Measurements from ENCODE around the gene TEX52. TPM values are rescaled to one million over a fixed set of nuclear protein-coding genes. Genes with fewer than 3 reads are reported as not detected.
"Not testable (repeated sequence)": the region's sequence is repeated elsewhere in the genome, so short reads cannot be mapped to it uniquely, and the experiment has no call there.

The TEX52 gene
- total RNA-seq, 1 experiment from 2014 or later = not detected

DNA sequence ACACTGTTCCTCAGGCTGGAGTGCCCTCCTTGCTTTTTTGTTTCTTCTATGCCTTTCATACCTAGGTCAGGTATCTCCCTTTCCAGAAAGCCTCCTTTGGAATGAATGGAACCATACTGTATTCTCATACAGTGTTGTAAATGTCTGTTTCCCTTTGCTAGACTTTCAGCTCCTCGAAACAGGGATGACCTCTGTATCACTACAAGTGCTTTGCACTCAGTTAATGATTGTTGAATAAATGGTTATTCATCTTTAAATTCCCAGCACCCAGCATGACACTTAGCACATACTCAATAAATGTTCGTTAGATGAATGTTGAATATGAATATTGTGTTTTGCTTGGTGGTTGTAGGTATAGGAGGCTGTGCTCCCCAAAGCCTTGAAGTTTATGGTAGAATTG is 28.0 kb upstream of the TEX52 start:
- Histone ChIP-seq H3K27me3 (replicated peaks) (no peaks in the 10 kb centered on the region), H3K4me3 (no peak overlapping the region), H3K9me3 (replicated peaks) (no peaks in the 10 kb centered on the region), H3K27ac (no peak overlapping the region), H3K36me3 (peaks cover 54% of the 10 kb centered on the region), H3K4me1 (replicated peaks) (no peaks in the 10 kb centered on the region; the same call in 1 of the 2 replicates)
- no peak for DNase-seq (ENCODE audit: low read depth in 1 of 2, low spot score in 2 of 2)

DNA sequence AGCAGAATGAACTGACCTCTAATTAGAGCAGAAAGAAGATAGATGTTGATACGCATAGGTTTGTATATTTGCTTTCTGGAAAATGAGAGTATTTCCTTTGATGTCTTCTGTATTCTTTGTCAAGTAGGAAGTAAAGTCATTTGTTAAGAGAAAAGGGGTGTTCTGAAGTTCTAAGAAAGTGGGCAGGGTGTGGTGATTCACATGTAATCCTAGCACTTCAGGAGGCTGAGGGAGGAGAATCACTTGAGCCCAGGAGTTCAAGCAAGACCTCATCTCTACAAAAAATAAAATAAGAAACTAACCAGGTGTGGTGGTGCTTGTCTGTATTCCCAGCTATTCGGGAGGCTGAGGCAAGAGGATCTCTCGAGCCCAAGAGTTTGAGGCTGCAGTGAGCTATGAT is 23.0 kb upstream of the TEX52 start:
- Histone ChIP-seq H3K9me3 (replicated peaks) (no peaks in the 10 kb centered on the region), H3K4me1 (replicated peaks) (peaks cover 17% of the 10 kb centered on the region), H3K4me3 (no peak overlapping the region), H3K27ac (no peak overlapping the region), H3K27me3 (replicated peaks) (no peaks in the 10 kb centered on the region), H3K36me3 (peaks cover 44% of the 10 kb centered on the region)
- DNase-seq (ENCODE audit: low read depth in 1 of 2, low spot score in 2 of 2) = no peak

DNA sequence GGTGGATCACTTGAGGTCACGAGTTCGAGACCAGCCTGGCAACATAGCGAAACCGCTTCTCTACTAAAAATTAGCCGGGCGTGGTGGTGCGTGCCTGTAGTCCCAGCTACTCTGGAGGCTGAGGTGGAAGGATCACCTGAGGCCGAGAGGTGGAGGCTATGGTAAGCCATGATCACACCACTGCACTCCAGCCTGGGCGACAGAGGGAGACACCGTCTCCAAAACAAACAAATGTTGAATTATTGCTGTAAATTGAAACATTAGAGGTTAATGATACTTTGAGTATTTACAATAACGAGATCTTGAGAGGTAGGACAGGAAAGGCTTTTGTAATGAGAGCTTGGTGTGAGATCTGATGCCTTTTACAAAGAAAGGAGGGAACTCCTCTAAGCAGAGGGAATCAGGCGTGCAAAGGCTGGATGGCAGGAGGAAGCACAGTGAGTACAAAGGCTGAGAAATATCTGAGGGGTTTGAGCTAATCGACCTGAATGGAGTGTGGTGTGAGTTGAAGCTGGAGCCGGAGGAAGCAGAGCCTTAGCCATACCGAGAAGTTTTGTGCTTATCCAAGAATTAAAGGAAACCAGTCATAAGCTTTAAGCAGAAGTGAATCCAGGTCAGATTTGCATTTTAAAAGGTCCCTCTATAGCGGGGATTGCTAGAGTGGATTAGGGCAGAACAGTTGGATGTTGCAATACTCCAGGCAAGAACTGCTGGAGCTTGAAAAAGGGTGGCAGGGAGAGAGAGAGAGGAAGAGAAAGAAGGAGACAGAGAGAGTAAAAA is 21.3 kb upstream of the TEX52 start:
- Histone ChIP-seq H3K9me3 (replicated peaks) (no peaks in the 10 kb centered on the region), H3K27ac (peak overlapping the region; percentile 99), H3K4me1 (replicated peaks) (peaks cover 17% of the 10 kb centered on the region), H3K4me3 (peak overlapping the region; percentile 96), H3K36me3 (peaks cover 57% of the 10 kb centered on the region), H3K27me3 (replicated peaks) (no peaks in the 10 kb centered on the region)
- no peak for DNase-seq (ENCODE audit: low read depth in 1 of 2, low spot score in 2 of 2)

DNA sequence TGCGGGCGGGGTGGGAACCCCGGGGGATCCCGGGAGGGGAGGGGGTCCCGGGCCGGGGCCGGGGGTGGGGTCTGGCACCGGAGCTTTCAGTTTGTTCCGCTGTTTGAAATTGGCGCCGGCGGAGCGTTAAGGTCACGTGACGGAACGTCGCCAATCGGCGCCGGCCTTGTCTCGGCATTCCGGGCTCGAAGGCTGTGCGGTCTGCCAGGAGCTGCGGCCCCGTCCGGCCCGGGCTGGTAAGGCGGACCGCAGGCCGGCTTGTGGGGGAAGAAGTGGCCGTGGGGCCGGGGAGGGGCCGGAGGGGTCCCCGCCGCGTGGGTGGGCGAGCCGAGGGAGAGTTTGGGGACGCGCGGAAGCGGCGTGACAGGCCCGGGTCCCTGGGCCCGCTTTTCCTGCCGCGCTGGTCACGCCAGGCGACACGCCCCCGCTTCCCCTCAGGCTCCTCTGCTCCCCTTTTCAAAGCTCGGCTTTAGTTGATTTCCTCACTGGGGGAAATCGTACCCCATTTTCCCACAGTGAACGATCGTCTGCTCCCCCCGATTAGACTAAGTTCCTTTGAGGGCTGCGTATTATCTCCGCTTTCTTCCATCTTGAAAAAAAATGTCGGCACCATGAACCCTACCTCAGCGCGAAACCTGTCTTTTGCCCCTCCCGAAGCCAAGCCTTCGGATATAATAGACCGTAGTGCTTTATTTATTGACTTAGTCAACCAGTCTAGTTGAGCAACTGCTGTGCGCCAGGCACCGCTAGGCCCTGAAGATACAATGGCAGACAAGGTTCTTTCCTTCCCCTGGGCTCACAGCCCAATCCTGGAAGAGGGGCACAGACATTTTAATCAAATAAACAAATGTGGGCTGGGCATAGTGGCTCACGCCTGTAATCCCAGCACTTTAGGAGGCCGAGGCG is 20.5 kb upstream of the TEX52 start, which contains the start of the genes FOXM1 and RHNO1:
Gene FOXM1, minus strand, starts transcription at position 128 of the 906 bp plus-strand sequence. CDS start 2,696 bp downstream, outside the sequence.
Gene RHNO1, plus strand, starts transcription at position 177 of the 906 bp plus-strand sequence. CDS start 8,144 bp downstream, outside the sequence.
- DNase-seq (ENCODE audit: low read depth in 1 of 2, low spot score in 2 of 2) = peak; percentile 95 to 96
- H3K4me1 ChIP-seq (replicated peaks) = peaks cover 17% of the 10 kb centered on the region
- no peaks in the 10 kb centered on the region for H3K27me3 ChIP-seq (replicated peaks)
- peak within 1 kb of the TSS; percentile 99 for H3K27ac ChIP-seq
- peaks cover 65% of the 10 kb centered on the region for H3K36me3 ChIP-seq
- H3K4me3 ChIP-seq = peak within 1 kb of the TSS; percentile 96
- no peaks in the 10 kb centered on the region for H3K9me3 ChIP-seq (replicated peaks)

DNA sequence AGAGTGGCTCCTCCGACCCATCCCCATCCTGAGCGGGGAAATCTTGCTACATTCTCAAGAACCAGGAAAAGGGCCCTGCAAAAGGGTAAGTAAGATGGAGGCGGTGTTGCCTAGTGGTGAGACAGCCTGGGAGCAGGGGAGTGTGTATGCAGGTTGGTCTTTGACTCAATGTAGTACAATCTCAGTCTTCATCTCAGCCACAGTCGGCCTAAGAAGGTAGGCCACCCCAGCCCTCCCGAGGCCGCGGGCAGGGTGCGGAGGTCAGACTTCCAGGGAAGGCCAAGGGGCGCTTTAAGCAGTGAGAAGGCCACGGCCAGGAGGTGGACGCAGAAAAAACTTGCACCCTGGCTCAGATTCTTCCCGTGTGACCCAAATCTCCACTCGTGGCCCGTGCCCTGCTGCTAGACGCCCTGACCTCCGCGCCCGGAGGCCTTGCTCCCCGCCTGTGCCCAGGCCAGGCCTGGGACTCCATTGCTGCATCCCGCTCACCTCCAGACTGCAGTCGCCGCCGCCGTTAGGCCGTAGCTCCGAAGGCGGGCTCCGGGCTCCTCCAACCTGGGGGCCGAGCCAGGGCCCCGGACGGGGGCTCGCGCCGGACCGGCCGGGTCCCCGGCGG is 19.7 kb upstream of the TEX52 start:
- Histone ChIP-seq H3K36me3 (peaks cover 73% of the 10 kb centered on the region), H3K27ac (peak overlapping the region; percentile 99)

DNA sequence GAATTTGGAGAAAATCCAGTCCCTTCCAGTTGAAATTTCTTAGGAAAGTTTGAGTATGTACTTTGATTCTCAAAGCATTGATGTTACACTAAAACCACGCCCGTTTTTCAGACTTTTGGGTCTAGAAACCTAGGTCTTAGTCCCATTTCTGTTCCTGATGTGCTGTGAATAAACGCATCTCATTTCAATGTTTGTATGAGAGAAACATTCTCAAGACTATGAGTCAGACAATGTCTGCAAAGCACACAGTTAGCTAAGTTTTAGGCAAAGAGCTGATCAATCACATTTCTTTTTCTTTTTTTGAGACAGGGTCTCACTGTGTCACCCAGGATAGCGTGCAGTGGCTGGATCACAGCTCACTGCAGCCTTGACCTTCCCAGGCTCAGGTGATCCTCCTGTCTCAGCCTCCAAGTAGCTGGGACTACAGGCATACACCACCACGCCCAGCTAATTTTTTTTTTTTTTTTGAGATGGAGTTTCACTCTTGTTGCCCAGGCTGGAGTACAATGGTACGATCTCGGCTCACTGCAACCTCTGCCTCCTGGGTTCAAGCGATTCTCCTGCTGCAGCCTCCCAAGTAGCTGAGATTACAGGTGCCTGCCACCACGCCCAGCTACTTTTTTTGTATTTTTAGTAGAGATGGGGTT is 12.3 kb upstream of the TEX52 start:
- peak overlapping the region; percentile 16 for H3K27ac ChIP-seq
- H3K4me1 ChIP-seq (replicated peaks) = peaks cover 19% of the 10 kb centered on the region
- H3K36me3 ChIP-seq = peaks cover 95% of the 10 kb centered on the region
- not testable (repeated sequence) for DNase-seq (ENCODE audit: low read depth in 1 of 2, low spot score in 2 of 2); H3K27me3 ChIP-seq (replicated peaks); H3K9me3 ChIP-seq (replicated peaks); H3K4me3 ChIP-seq

More for the DNA sequence above, 19.7 kb upstream of the TEX52 start:
- no peaks in the 10 kb centered on the region for H3K27me3 ChIP-seq (replicated peaks)
- DNase-seq (ENCODE audit: low read depth in 1 of 2, low spot score in 2 of 2) = peak; percentile 55 to 78
- peak overlapping the region; percentile 96 for H3K4me3 ChIP-seq
- no peaks in the 10 kb centered on the region for H3K9me3 ChIP-seq (replicated peaks)
- peaks cover 17% of the 10 kb centered on the region for H3K4me1 ChIP-seq (replicated peaks)

DNA sequence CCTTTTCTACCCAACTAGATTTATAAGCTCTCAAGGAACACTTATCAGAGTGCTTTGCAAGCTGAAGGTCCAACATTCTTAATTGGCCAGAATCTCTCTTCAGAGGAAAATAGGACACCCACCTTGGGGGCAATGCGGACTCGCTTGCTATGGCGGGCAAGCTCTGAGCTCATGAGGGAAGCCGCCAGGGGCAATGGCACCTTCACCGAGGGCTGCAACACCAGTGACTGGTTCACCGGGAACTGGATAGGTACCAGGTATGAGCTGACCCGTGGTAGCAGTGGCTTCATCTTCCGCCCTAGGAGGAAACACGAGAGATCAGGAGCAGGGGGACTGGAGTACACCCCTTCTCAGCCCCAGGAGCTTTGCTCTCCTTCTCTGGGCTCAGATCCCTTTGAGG is 7.4 kb upstream of the TEX52 start:
- H3K9me3 ChIP-seq (replicated peaks) = no peaks in the 10 kb centered on the region
- peaks cover 11% of the 10 kb centered on the region for H3K4me1 ChIP-seq (replicated peaks)
- no peak for DNase-seq (ENCODE audit: low read depth in 1 of 2, low spot score in 2 of 2)
- H3K4me3 ChIP-seq = no peak overlapping the region
- no peak overlapping the region for H3K27ac ChIP-seq
- H3K27me3 ChIP-seq (replicated peaks) = no peaks in the 10 kb centered on the region
- H3K36me3 ChIP-seq = peaks cover 97% of the 10 kb centered on the region

DNA sequence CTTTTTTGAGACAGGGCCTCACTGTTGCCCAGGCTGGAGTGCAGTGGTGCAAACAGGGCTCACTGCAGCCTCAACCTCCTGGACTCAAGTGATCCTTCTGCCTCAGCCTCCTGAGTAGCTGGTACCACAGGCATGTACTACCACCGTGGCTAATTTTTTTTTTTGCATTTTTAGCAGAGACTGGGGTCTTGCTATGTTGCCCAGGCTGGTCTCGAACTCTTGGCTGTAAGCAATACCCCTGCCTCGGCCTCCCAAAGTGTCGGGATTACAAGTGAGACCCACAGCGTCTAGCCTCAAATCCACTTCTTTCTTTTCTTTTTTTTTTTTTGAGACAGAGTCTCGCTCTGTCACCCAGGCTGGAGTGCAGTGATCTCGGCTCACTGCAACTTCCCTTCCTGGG is 6.6 kb upstream of the TEX52 start:
- DNase-seq (ENCODE audit: low read depth in 1 of 2, low spot score in 2 of 2) = not testable (repeated sequence)

DNA sequence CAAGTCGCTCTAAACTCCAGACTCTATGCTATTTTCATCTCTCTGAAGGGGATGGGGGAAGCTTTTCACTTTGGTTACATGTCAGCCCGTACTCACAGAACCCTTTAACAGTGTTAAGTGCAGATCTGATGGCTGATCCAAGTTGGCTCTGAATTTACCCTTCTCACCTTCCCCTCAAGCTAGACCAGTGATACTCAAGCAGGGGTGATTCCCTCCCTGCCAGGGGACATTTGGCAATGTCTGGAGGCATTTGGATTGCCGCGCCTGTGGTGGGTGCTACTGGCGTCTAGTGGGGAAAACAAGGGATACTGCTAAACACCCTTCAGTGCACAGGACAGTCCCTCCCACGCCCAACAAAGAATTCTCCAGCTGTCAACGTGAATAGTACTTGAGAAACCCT is 6.0 kb upstream of the TEX52 start:
- H3K27me3 ChIP-seq (replicated peaks) = no peaks in the 10 kb centered on the region
- no peaks in the 10 kb centered on the region for H3K4me1 ChIP-seq (replicated peaks)
- peaks cover 97% of the 10 kb centered on the region for H3K36me3 ChIP-seq
- no peak overlapping the region for H3K4me3 ChIP-seq
- no peak overlapping the region for H3K27ac ChIP-seq
- H3K9me3 ChIP-seq (replicated peaks) = no peaks in the 10 kb centered on the region
- DNase-seq (ENCODE audit: low read depth in 1 of 2, low spot score in 2 of 2) = no peak

More for the DNA sequence above, 6.6 kb upstream of the TEX52 start:
- not testable (repeated sequence) for H3K4me1 ChIP-seq (replicated peaks); H3K4me3 ChIP-seq; H3K27ac ChIP-seq; H3K27me3 ChIP-seq (replicated peaks); H3K9me3 ChIP-seq (replicated peaks)
- H3K36me3 ChIP-seq = peaks cover 97% of the 10 kb centered on the region

DNA sequence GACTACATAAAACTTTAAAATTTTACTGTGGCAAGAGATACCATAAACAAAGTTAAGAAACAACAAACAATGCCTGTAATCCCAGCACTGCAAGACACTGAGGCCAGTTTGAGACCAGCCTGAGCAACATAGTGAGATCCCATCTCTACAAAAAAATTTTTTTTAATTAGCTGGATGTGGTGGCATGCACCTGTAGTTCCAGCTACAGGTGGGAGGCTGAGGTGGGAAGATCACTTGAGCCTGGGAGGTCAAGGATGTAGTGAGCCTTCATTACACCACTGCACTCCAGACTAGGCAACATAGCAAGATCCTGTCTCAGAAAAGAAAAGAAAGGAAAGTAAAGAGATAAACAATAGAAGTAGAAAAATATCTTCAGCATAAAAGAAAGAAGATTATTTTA is 3.3 kb upstream of the TEX52 start:
- no peak for DNase-seq (ENCODE audit: low read depth in 1 of 2, low spot score in 2 of 2)
- no peak overlapping the region for H3K27ac ChIP-seq
- H3K9me3 ChIP-seq (replicated peaks) = no peaks in the 10 kb centered on the region
- no peaks in the 10 kb centered on the region for H3K4me1 ChIP-seq (replicated peaks)
- peaks cover 78% of the 10 kb centered on the region for H3K36me3 ChIP-seq
- H3K4me3 ChIP-seq = no peak overlapping the region
- H3K27me3 ChIP-seq (replicated peaks) = no peaks in the 10 kb centered on the region

DNA sequence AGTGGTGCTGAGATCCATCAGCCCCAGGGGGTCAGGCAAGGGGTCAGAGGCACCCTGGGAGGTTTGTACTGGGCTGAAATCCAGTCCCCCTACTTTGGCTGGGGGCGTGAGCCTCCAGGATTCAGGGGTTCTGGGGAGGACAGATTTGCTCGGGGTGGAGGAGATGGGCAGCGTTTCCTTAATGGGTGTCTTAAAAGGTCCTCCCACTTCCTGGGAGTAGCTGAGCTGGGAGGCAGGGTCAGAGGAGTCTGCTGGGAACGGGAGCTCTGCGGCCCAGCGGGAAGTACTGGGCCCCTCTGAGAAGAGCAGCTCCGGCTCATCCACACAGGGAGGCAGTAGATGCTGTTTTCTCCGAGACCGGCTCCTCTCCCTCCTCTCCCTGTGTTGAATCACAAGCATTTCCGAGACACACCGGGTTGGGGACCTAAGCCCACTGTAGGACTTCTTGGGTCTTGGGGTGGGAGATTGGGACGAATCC is 2.1 kb upstream of the TEX52 start:
- Histone ChIP-seq H3K36me3 (peaks cover 66% of the 10 kb centered on the region), H3K27me3 (replicated peaks) (no peaks in the 10 kb centered on the region), H3K27ac (no peak overlapping the region), H3K4me3 (no peak overlapping the region), H3K4me1 (replicated peaks) (no peaks in the 10 kb centered on the region), H3K9me3 (replicated peaks) (no peaks in the 10 kb centered on the region)
- no peak for DNase-seq (ENCODE audit: low read depth in 1 of 2, low spot score in 2 of 2)

DNA sequence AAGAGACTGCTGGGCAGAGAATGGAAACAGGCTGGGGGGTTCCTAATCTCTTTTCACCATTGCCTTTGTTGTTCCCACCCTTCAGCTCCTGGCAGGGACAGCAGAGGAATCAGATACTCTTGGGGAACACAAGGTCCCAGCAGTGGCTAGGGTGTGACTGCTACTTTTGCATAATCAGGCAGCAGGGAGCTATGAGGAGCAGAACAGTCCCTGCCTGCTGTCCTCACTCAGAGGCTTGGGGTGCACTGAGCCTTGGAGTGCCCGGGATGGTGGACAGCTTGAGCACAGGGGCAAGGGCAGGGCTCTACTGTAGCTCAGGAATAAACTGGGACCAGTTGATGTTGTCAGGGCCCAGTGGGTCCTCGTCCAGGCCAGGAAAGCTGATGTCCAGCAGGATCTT is 1.5 kb upstream of the TEX52 start:
- H3K27ac ChIP-seq = no peak overlapping the region
- peaks cover 5% of the 10 kb centered on the region; the same call in 1 of the 2 replicates for H3K4me1 ChIP-seq (replicated peaks)
- H3K4me3 ChIP-seq = no peak overlapping the region
- no peak for DNase-seq (ENCODE audit: low read depth in 1 of 2, low spot score in 2 of 2)
- H3K9me3 ChIP-seq (replicated peaks) = no peaks in the 10 kb centered on the region
- no peaks in the 10 kb centered on the region for H3K27me3 ChIP-seq (replicated peaks)
- H3K36me3 ChIP-seq = peaks cover 59% of the 10 kb centered on the region

DNA sequence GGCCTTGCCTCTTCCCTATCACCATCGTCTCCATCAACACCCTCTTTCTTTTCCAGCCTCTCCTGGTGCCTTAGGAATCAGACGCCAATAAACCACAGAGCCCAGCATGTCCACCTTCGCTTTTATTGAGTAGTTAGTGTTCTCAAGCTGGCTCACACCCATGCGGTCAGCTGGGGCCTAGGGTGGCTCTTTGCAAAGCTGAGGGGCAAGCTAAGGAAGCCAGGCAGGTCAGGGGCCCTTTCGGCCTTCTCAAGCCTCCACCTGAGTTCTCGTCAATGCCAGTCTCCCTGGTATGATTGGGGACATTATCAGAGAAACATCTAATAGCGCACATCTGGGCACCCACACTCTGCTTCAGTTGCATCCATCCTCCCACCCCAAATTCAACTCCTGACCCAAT is 737 bp upstream of the TEX52 start:
- no peak for DNase-seq (ENCODE audit: low read depth in 1 of 2, low spot score in 2 of 2)
- H3K27ac ChIP-seq = no peak overlapping the region
- peaks cover 7% of the 10 kb centered on the region; the same call in 1 of the 2 replicates for H3K4me1 ChIP-seq (replicated peaks)
- no peaks in the 10 kb centered on the region for H3K27me3 ChIP-seq (replicated peaks)
- no peak overlapping the region for H3K4me3 ChIP-seq
- peaks cover 52% of the 10 kb centered on the region for H3K36me3 ChIP-seq
- no peaks in the 10 kb centered on the region for H3K9me3 ChIP-seq (replicated peaks)
